NB4 (cell line): ENCODE results near the gene COX6A1.

Experiments
- CTCF ChIP-seq: IDR thresholded peaks from one replicate; pipeline ENCODE4 v1.5.1; 2012; ENCODE audit warnings: low read depth, low read length
- MYC ChIP-seq: IDR thresholded peaks from 2 replicates; pipeline ENCODE4 v1.6.1; 2011; ENCODE audit warnings: low read depth, low read length
- POLR2A ChIP-seq: IDR thresholded peaks from 2 replicates; pipeline ENCODE4 v1.6.1; 2011; ENCODE audit warnings: mild to moderate bottlenecking; ENCODE audit not compliant: insufficient read length; ENCODE audit errors: extremely low read depth
- TF ChIP-seq, protein P1 (sequence below): IDR thresholded peaks from 2 replicates; pipeline ENCODE4 v1.6.1; 2011; ENCODE audit warnings: low read depth, low read length

DNA sequence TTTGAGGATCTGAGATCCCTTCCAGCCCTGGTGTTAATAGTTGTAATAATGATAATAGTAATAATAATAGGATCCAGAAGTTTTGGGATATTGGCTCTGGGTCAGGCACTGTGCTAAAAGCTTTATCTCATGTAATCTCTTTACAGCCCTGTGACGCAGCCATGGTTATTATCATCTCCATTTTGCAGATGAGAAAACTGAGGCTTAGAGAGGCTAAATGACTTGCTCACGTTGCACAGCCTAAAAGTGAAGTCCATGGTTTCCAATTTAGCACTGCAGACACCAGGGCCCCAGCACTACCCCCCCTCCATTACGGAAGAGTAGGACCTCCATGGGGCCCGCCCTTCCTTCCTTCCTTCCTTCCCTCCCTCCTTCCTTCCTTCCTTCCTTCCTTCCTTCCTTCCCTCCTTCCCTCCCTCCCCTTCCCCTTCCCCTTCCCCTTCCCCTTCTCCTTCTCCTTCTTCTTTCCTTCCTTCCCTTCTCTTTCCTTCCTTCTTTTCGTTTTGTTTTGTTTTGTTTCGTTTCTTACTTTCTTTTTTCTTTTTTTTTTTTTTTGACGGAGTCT is 14.9 kb upstream of the COX6A1 start:
- TF ChIP-seq CTCF: no peak
- TF ChIP-seq POLR2A: no peak
- TF ChIP-seq, protein P1, sequence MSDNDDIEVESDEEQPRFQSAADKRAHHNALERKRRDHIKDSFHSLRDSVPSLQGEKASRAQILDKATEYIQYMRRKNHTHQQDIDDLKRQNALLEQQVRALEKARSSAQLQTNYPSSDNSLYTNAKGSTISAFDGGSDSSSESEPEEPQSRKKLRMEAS: no peak
- no peak for TF ChIP-seq MYC
